GM13977 (cell line): Measurements from ENCODE around the gene PTMA.

Experiments used
- DNase-seq: peaks from one replicate; pipeline ENCODE4 v3.0.0; 2012; ENCODE audit warnings: low spot score
- CTCF ChIP-seq: IDR thresholded peaks from 2 replicates; pipeline ENCODE4 v1.5.1; 2012; ENCODE audit warnings: mild to moderate bottlenecking, control low read depth; ENCODE audit not compliant: insufficient read depth; ENCODE audit errors: extremely low read depth, missing control alignments
- in situ Hi-C: fragments of 300-500 bp; cut with MboI; formaldehyde crosslinking; loops from one replicate; pipeline ENCODE4 v1.12.0; 2022; ENCODE audit warnings: low sequenced_read_pairs, low pct_unique_long_range_greater_than_20kb, mixed read lengths, inconsistent platforms; ENCODE audit not compliant: unreplicated experiment

PTMA gene

GRCh38 chr2:231699006-231699405, 9.3 kb upstream of the PTMA start:
- TF ChIP-seq CTCF: no peak
- no peak for DNase-seq
- in situ Hi-C loops: no loop called here

- TF ChIP-seq CTCF: no peak
- in situ Hi-C loops: no loop called here
- no peak for DNase-seq
Measured at GRCh38 chr2:231701456-231702373, 6.6 kb upstream of the PTMA start.

- in situ Hi-C loops: no loop called here
- no peak for TF ChIP-seq CTCF
- no peak for DNase-seq
Measured at GRCh38 chr2:231704017-231704416, 4.3 kb upstream of the PTMA start.

GRCh38 chr2:231706731-231707624, 1.3 kb upstream of the PTMA start:
- in situ Hi-C loops: no loop called here
- DNase-seq: peak; percentile 96
- TF ChIP-seq CTCF: peak; percentile 93

- no peak for DNase-seq
- TF ChIP-seq CTCF: no peak
- in situ Hi-C loops: no loop called here
Measured at GRCh38 chr2:231707625-231707926, 749 bp upstream of the PTMA start.

- no peak for DNase-seq
- in situ Hi-C loops: no loop called here
- TF ChIP-seq CTCF: peak; percentile 46
Measured at GRCh38 chr2:231708773-231709635, 679 bp downstream of the PTMA start.
